T-helper 1 cell treated with Interleukin-12 subunit alpha and Interleukin-12 subunit beta and Interleukin-4 antibody, amounts not matched to agents 30 μg/mL and 1 μg/mL, for 36 hours (primary cell): ENCODE results near the gene CT47C1.

Source experiments
- H3K27ac Mint-ChIP-seq: one replicate; pipeline ENCODE4 v1.8.0; 2021; ENCODE audit warnings: mild to moderate bottlenecking, mixed read lengths
- H3K27me3 Mint-ChIP-seq: one replicate; pipeline ENCODE4 v1.8.0; 2021; ENCODE audit warnings: low read depth, mixed read lengths
- H3K36me3 Mint-ChIP-seq: one replicate; pipeline ENCODE4 v1.8.0; 2021; ENCODE audit warnings: low read depth, mixed read lengths
- H3K4me1 Mint-ChIP-seq: one replicate; pipeline ENCODE4 v1.8.0; 2021; ENCODE audit warnings: low read depth, mixed read lengths
- H3K4me3 Mint-ChIP-seq: one replicate; pipeline ENCODE4 v1.8.0; 2021; ENCODE audit warnings: mild to moderate bottlenecking, moderate library complexity, mixed read lengths
- H3K9me3 Mint-ChIP-seq: one replicate; pipeline ENCODE4 v1.8.0; 2021; ENCODE audit warnings: mixed read lengths

Gene CT47C1

DNA sequence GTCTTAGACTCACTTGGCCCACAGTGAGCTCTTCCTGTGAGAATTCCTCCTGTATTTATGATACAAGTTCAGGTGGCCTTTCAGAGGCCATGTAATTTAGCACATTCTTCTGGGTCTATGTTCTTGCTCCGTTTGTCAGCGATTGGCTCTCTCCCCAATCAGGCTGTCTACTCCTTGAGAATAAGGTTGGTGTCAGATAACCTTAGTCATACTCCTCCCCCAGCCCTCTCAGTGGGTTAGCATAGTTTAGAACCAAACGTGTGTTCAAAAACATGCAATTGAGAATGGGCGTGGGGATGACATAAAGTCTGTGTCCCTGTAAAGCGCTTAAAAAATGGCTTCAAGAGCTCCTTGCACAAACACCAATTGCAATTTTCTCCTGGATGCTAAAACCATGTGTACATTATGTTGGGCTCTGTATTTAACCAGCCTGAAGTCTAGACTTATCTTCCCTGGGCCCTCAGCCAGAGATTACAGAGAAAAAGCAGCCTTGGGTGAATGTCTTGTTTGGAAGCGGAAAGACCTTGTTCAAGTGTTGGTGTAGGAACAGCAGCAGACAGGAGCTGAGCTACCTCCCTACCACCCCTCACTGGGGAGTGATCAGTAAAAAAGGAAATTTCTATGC lies 9.9 kb upstream of the CT47C1 start:
- H3K4me3 Mint-ChIP-seq, result no peak overlapping the region
- peaks cover 8% of the 10 kb centered on the region for H3K27me3 Mint-ChIP-seq
- H3K27ac Mint-ChIP-seq, result no peak overlapping the region
- H3K9me3 Mint-ChIP-seq, result no peaks in the 10 kb centered on the region
- H3K4me1 Mint-ChIP-seq, result no peaks in the 10 kb centered on the region
- H3K36me3 Mint-ChIP-seq, result no peaks in the 10 kb centered on the region

DNA sequence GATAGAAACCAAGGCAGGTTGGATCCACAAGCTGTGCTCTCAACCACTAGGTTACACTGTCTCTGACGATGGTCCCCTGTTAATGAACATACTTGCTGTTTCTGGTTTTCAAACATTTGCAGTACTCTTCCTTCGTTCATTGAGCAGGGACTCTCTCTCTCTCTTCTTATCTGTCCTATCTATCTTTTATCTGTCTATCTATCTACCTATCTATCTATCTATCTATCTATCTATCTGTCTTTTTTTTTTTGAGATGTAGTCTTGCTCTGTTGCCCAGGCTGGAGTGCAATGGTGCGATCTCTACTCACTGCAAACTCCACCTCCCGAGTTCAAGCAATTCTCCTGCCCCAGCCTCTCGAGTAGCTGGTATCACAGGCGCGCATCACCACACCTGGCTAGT lies 9.4 kb upstream of the CT47C1 start:
- Mint-ChIP-seq H3K36me3 (no peaks in the 10 kb centered on the region), H3K9me3 (no peaks in the 10 kb centered on the region), H3K4me1 (no peaks in the 10 kb centered on the region), H3K27ac (no peak overlapping the region), H3K27me3 (peaks cover 8% of the 10 kb centered on the region), H3K4me3 (no peak overlapping the region)

DNA sequence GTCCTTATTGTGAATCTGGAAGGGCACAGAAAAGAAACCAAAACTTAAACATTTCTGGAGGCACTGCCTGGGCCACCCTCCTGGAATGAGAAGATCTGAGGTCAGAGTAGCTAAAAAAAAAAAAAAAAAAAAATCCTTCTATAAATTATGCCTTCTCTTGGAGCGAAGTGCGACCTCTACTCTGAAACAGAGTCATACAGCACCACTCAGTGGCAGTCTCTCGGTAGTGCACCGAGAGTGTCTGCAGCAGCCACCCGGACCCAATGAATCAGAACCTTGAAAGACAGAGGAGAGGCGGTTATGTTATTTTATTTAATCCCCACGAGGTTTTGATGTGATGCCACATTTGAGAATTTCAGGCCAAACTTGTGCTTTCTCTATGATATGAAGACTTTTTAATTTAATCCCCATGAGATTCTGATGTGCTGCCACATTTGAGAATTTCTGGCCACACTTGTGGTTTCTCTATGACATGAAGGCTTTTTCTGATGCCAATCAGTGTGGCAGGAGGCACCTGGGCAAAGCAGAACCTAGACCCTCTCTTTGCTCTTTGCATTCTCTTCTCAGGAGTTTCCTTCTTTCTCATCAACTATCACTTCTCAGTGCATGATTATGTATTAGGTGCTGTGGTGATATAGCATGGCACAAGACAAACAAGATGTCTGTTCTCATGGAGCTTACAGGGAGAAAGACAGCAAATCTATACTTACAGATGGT lies 5.6 kb upstream of the CT47C1 start:
- Mint-ChIP-seq H3K9me3 (no peaks in the 10 kb centered on the region), H3K36me3 (no peaks in the 10 kb centered on the region), H3K4me1 (no peaks in the 10 kb centered on the region), H3K27ac (no peak overlapping the region), H3K27me3 (no peaks in the 10 kb centered on the region), H3K4me3 (no peak overlapping the region)

DNA sequence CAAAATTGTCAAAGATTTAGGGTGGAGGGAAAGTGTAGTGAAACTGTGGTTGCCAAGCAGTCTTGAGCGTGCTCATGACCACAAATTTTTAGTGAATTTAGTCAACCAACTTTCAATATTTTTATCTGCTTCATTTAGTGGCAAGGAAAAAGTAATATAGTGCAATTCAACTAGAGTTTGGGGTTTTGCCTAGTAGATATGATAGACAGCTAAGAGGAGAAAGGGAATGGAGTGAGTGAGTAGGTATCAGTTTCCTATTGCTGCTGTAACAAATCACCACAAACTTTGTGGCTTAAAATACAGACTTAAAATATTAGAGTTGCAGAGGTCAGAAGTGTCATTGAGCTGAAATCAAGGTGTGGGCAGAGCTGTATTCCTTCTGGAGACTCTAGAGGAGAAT lies 3.7 kb upstream of the CT47C1 start:
- no peaks in the 10 kb centered on the region for H3K9me3 Mint-ChIP-seq
- H3K27ac Mint-ChIP-seq, result no peak overlapping the region
- no peak overlapping the region for H3K4me3 Mint-ChIP-seq
- no peaks in the 10 kb centered on the region for H3K27me3 Mint-ChIP-seq
- no peaks in the 10 kb centered on the region for H3K4me1 Mint-ChIP-seq
- no peaks in the 10 kb centered on the region for H3K36me3 Mint-ChIP-seq

DNA sequence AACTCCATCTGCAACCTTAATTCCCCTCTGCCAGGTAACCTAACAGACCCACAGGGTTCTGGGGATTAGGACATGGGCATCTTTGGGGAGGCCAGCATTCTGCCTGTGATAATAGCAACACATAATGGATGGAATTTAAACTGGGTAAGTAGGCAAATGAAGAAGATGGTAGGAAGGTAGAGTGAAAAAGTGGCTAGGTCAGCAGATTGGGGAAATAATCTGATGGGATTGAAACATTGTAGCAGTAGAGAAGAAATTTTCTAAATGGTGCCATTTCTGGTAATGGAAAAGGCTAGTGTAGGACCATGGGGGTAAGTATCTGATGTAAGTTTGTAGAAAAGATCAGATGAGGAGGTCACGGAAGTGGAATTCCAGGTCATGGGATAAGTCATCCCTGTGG lies 3.0 kb upstream of the CT47C1 start:
- no peaks in the 10 kb centered on the region for H3K4me1 Mint-ChIP-seq
- no peak overlapping the region for H3K27ac Mint-ChIP-seq
- H3K9me3 Mint-ChIP-seq, result no peaks in the 10 kb centered on the region
- H3K27me3 Mint-ChIP-seq, result no peaks in the 10 kb centered on the region
- no peaks in the 10 kb centered on the region for H3K36me3 Mint-ChIP-seq
- H3K4me3 Mint-ChIP-seq, result no peak overlapping the region

DNA sequence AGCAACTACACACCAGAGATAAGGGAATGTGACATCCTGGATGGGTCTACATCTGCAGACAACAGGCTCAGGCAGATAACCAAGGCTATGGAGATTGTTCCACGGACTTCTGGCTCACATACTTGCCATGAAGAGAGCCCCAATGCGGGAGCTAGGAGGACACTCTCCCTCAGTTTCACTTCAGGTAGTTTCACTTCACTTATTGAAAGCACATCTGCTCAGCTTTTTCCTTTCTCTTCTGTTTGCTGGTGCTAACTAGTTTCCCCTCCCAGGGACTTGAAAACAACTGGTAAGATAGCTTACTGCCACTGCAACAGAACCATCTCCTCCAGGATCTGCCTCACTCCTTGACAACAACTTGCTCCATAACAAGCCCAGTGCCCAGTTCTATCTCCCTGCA lies 1.4 kb upstream of the CT47C1 start:
- Mint-ChIP-seq H3K4me1 (no peaks in the 10 kb centered on the region), H3K36me3 (no peaks in the 10 kb centered on the region), H3K27ac (no peak overlapping the region), H3K27me3 (no peaks in the 10 kb centered on the region), H3K4me3 (no peak overlapping the region), H3K9me3 (no peaks in the 10 kb centered on the region)

DNA sequence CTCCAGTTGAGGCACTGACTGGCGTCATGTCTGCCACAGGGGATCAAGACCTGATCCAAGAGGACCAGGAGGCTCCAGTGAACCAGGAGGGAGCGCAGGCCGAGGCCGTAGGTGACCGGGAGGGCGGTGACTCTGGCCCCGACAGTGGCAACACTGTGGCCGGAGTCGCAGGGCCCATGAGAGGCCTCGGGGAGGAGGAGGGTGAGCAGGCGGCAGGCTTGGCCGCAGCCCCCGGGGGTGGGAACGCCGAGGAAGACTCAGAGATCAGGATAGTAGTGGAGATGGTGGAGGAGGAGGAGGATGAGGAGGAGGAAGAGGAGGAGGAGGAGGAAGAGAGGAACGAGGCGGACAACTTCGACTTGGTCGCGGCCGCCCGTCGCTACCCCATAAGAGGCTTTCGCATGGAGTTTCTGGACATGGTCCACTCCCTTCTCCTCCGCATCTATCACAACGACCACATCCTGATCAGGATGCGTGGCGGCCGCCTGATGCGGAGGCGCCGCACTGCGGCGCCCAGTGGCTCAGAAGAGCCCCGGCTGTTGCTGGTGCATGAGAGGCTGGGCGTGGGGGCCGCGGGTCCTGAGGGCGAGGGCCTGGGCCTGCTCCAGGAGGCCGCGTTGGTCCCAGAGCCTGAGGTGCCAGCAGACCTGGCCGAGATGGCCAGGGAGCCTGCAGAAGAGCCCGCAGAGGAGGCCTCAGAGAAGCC lies 560 bp downstream of the CT47C1 start:
- Mint-ChIP-seq H3K9me3 (no peaks in the 10 kb centered on the region), H3K4me1 (no peaks in the 10 kb centered on the region), H3K27ac (no peak overlapping the region), H3K27me3 (no peaks in the 10 kb centered on the region), H3K36me3 (no peaks in the 10 kb centered on the region), H3K4me3 (no peak overlapping the region)

DNA sequence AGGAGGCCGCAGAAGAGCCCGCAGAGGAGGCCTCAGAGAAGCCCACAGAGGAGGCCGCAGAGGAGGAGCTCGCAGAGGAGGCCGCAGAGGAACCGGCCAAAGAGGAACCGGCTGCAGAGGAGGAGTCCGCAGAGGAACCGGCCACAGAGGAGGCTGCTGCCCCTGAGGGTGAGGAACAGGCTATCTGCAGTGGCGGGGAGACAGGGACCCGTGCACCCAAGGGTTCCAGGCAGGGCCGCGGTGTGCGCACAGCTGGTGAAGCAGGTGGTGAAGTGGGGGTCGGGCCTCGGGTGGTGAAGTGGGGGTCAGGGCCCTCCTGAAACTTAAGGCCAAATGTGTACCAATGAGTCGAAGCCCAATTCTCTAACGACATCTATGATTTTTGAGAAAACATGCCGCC lies 1.1 kb downstream of the CT47C1 start:
- Mint-ChIP-seq H3K27me3 (no peaks in the 10 kb centered on the region), H3K9me3 (no peaks in the 10 kb centered on the region), H3K27ac (no peak overlapping the region), H3K4me3 (no peak overlapping the region), H3K36me3 (no peaks in the 10 kb centered on the region), H3K4me1 (no peaks in the 10 kb centered on the region)

DNA sequence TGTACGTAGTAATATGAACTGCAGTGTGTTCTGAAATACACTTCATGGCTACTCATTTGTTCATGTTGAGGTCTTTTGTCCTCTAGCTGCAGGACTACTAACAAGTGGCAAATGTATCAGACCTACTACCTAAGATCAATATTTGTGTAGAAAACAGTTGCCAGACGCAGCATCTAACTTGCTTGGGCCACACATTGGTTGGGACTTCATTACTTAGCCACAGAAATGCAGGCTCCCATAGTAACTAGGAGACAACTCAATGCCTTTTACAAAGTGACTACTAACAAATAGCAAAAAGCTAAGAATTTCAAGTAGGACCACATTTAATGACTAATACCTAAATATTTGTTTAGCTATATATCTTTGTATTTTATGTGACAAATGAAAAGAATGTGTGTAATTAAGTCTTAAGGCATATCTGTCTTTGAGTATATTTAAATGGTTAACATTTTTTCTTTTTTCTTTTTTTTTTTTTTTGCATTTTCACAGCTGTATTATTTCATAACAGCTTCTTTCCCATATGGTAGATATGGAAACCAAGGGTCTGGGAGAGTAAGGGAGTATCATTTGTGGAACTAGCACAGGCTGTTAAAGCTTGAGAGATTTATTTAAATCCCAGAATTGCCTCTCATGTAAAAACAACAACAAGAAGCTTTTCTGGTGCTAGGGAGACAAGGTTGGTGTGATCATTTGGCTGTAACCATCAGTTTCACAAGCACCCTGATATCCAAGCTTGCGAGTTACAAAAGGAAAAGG lies 2.7 kb downstream of the CT47C1 start:
- H3K36me3 Mint-ChIP-seq, result no peaks in the 10 kb centered on the region
- no peaks in the 10 kb centered on the region for H3K4me1 Mint-ChIP-seq
- no peaks in the 10 kb centered on the region for H3K9me3 Mint-ChIP-seq

DNA sequence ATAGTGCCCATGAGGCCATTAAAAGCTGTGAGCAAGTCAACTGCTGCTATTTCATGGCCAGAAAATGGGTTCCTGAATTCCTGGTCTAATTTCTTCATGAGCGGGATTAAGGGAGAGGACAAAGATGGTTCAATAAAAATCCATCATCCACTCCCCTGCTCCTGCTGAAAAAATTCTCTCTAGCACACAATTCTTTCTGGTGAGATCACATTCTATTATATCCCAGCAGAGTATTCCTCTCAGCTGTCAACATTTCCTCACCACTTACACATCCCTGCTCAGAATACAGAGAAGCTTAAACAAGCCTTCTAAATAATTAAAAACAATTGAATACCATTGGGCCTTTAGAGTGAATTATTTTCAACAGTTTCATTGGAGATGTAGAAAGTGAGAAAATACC lies 9.5 kb downstream of the CT47C1 start:
- H3K9me3 Mint-ChIP-seq, result no peaks in the 10 kb centered on the region

More for the DNA sequence above, 2.7 kb downstream of the CT47C1 start:
- no peak overlapping the region for H3K4me3 Mint-ChIP-seq
- H3K27me3 Mint-ChIP-seq, result no peaks in the 10 kb centered on the region
- H3K27ac Mint-ChIP-seq, result no peak overlapping the region

DNA sequence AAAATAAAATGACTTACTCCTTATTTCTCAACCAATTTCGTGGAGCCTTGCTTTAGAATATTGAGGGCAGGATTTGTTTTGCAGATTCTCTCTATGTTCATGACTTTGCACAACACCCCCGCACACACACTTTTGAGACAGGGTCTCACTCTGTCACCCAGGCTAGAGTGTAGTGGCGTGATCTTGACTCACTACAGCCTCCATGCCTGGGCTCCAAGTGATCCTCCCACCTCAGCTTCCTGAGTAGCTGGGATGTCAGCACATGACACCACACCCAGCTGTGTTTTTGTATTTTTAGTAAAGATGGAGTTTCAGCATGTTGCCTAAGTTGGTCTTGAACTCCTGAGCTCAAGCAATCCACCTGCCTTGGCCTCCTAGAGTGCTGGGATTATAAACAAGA lies 12.0 kb downstream of the CT47C1 start:
- H3K27ac Mint-ChIP-seq, result no peak overlapping the region

More for the DNA sequence above, 9.5 kb downstream of the CT47C1 start:
- H3K4me3 Mint-ChIP-seq, result no peak overlapping the region
- H3K36me3 Mint-ChIP-seq, result no peaks in the 10 kb centered on the region
- H3K27me3 Mint-ChIP-seq, result no peaks in the 10 kb centered on the region
- no peak overlapping the region for H3K27ac Mint-ChIP-seq
- H3K4me1 Mint-ChIP-seq, result no peaks in the 10 kb centered on the region

DNA sequence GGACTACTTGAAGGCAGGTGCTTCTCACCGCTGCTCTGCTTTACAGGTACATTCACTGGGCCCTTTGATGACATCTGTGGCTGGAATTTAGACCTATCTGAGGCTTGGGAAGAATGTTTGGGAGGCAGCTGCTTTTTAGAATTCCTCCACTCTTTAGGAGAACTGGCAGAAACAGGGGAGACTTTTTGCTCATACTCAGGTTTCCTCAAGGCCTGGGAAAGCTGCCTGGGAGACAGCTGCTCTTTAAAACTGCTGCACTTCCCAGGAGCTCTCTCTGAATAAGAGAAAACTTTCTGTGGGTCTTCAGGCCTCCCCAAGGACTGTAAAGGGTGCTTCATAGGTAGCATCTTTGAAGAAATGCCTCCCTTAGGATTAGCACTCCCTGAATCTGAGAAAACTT lies 14.3 kb downstream of the CT47C1 start:
- H3K4me3 Mint-ChIP-seq, result no peak overlapping the region
- H3K9me3 Mint-ChIP-seq, result no peaks in the 10 kb centered on the region
- no peaks in the 10 kb centered on the region for H3K36me3 Mint-ChIP-seq
- no peak overlapping the region for H3K27ac Mint-ChIP-seq
- no peaks in the 10 kb centered on the region for H3K4me1 Mint-ChIP-seq
- no peaks in the 10 kb centered on the region for H3K27me3 Mint-ChIP-seq

More for the DNA sequence above, 12.0 kb downstream of the CT47C1 start:
- Mint-ChIP-seq H3K4me1 (no peaks in the 10 kb centered on the region), H3K4me3 (no peak overlapping the region), H3K9me3 (no peaks in the 10 kb centered on the region), H3K27me3 (no peaks in the 10 kb centered on the region), H3K36me3 (no peaks in the 10 kb centered on the region)

DNA sequence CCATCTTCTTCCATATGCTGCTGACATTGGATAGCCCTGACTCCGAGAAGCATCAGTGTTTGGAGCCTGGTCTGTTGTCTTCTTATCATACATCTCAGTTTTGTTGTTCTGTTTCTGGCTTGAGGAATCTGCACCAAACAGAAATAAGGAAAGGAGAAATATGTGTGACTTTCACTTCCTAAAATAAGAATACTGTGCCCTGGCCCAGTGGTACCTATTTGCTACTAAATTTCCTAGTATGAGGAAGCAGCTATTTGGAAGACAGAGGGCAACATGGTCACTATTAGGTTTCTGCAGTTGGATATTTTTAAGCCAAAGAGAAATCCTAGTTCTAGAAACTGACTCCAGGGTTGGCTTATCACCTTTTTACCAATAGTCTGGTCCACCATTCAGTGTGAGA lies 16.8 kb downstream of the CT47C1 start:
- no peak overlapping the region for H3K27ac Mint-ChIP-seq
- H3K36me3 Mint-ChIP-seq, result no peaks in the 10 kb centered on the region
- H3K4me3 Mint-ChIP-seq, result no peak overlapping the region
- H3K9me3 Mint-ChIP-seq, result no peaks in the 10 kb centered on the region
- no peaks in the 10 kb centered on the region for H3K27me3 Mint-ChIP-seq
- no peaks in the 10 kb centered on the region for H3K4me1 Mint-ChIP-seq

DNA sequence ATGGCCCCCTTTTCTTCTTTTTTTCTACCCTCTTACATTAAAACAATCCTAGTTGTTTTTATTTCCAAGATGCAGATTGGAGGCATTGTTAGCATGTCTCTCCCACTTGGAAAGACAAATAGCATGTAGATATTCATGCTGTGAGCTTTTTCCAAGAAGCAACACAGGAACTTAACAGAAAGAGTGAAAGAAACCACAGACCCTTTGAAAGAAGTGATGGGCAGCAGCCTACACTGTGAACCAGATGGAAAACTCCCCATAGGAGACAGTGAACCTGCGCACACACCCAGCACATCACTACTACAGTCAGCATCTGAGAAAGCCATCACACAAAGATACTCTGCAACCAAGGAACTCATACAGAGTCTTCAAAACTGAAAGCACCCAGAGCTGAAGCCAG lies 17.8 kb downstream of the CT47C1 start:
- Mint-ChIP-seq H3K4me1 (no peaks in the 10 kb centered on the region), H3K9me3 (no peaks in the 10 kb centered on the region), H3K27me3 (no peaks in the 10 kb centered on the region), H3K27ac (no peak overlapping the region), H3K36me3 (no peaks in the 10 kb centered on the region), H3K4me3 (no peak overlapping the region)
